CD4-positive, alpha-beta T cell treated with Interleukin-4 for 1 hour (primary cell): ENCODE results near the gene KIAA1755.

Source experiments
- DNase-seq, 2 donors: peaks; one replicate each; pipeline ENCODE4 v3.0.0-alpha.2; 2020 to 2022

KIAA1755 gene

DNA sequence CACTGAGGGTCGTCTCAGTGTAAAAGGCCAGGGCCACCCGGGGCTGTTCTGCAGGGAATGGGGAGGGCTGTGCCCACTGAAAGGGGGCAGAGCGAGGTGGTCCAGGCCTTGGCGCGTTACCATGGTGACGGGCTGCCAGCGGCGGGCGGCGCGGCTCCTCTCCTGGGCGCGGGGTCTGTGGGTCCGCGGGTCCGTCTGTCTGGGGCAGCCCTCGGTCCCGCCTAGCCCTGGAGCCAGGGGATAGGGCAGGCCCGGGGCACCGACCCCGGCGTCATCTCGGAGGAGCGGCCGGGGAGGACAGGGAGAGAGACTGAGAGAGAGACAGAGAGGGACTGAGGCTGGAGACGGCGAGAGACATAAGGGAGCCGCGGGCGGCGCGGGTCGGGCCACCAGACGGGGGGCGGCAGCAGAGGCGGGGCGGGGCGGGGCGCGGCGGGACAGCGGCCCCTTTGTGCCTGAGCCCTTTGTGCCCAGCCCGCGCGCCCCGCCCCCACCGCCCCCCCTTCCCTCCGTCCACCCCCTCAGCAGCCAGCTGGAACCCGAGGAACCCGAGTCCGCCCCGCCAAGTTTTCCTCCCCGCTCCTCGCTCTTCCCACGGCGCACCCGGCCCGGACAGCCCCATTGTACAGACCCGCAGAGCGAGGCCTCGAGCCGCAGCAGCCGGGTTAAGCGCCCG, at the start of gene KIAA1755:
KIAA1755 (minus strand) TSS at position 358 of the 676 bp plus-strand sequence; CDS start at position 123, 235 bp downstream.
- DNase-seq: no peak

GRCh38 chr20:38308447-38308846, 47.9 kb upstream of the KIAA1755 start:
- DNase-seq: no peak

GRCh38 chr20:38308047-38308438, 47.5 kb upstream of the KIAA1755 start:
- DNase-seq: no peak

- no peak for DNase-seq
Measured at GRCh38 chr20:38307371-38308046, 47.0 kb upstream of the KIAA1755 start.

GRCh38 chr20:38306379-38306778, 45.8 kb upstream of the KIAA1755 start:
- no peak for DNase-seq

GRCh38 chr20:38305541-38305940, 45.0 kb upstream of the KIAA1755 start:
- no peak for DNase-seq

DNA sequence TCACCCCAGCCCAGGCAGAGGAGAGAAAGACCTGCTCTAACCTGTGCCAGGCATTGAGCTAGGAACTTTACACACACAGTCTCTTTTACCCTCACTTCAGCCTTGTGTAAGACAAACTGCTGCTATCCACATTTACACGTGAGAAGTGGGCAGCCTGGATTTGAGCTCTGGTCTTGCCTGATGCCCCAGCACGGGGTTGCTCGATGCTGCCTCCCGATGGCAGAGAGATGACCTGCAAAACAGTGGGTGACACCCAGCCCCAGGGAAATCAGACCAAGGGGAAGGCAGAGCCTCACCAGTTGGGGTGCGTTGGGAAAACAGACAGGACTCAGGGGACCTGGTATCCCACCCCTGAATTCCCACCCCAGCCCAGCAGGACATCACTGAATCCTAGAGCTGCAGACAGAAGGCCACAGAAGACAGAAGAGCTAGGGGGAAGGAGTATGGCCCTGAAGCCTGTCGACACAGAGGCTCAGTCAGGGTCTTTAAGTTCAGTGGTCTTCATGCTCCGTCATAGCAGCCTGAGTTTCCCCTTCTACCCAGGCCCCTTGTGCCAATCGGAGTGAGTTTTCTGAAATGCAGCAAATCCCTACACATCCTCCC, 44.4 kb upstream of the KIAA1755 start:
- peak in 1 of 2 donors; percentile 52 for DNase-seq

DNA sequence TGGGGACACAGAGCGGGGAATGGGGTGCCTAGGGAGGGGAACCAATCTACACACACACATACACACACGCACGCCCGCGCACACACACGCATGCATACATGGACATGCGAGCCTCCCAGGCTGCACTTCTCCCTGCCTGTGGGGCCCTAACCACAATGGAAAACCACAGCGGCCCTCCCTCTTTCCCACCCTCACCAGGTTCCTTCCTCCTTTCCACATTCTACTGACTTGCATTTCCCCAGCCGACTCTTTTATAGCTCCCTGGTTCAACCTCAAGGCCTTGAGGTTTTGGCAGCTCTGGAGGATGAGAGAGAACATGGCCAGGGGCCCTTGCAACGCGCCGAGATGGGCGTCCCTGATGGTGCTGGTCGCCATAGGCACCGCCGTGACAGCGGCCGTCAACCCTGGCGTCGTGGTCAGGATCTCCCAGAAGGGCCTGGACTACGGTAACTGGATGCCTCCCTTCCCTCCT, 43.4 kb upstream of the KIAA1755 start, which contains the start of gene BPI:
BPI (plus strand) TSS at position 249 of the 472 bp plus-strand sequence; CDS start at position 317, 68 bp downstream.
- DNase-seq: peak in 1 of 2 donors; percentile 54

- DNase-seq: no peak
Measured at GRCh38 chr20:38302786-38303185, 42.3 kb upstream of the KIAA1755 start.

GRCh38 chr20:38301309-38301708, 40.8 kb upstream of the KIAA1755 start:
- no peak for DNase-seq

DNA sequence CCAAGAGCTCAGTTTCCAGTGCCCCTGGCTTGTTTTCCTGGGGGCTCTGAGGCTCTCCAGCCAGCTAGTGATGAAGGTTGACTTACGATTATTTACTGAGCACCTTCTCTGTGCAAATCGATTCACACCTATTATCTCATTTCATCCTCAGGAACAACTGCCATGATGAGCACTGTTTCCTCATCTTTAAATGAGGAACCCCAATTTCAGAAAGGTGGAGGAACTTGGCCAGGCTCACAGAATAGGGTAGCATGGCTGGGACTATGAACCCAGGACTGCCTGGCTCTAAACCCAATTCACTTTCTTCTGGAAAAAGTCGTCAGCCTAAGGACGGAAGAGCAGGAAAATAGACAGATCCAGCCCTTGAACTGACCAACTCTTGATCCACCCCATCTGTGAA, 39.9 kb upstream of the KIAA1755 start:
- no peak for DNase-seq

DNA sequence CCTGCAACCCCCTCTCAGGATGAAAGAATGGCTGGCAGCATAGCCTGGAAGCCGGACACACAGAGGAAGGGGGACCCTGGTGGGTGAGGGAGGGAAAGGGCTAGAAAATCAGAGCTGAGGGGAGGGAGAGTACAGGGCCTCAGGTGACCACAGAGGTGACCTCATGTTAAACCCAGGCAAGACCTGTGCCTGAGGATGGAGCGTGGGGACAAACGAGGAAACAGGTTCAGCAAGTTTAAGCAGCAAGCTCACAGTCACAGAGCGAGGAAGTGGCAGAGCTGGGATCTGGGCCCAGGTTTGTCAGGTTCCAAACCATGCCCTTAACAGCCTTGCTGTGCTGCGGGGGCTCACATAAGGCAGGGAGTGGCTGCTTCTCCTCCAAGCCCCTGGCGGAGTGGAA, 39.4 kb upstream of the KIAA1755 start:
- no peak for DNase-seq

DNA sequence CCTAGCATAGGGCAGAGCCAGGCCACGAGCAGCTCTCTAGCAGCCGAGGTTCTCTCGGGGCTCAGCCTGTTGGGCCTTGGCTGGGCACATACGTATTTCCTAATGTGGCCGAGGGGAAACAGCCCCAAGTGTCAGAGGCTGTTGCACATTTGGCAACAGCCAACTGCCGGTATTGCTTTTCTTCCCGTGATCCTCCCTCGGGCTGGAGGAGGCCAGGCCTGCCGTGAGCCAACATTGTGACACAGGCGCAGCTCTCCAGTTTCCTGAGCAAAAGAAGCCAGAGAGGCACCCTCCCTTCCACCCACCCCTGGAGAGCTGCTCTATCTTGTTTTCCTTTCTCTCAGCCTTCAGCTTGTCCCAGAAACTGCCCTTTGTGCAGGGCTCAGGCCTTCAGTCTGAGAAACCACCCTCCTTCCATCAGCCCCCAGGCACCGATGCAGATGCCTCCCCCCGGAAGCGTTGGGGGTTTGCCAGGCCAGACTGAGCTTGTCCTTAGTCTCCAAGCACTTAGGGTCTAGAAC, 38.3 kb upstream of the KIAA1755 start:
- peak in 1 of 2 donors; percentile 43 for DNase-seq

DNA sequence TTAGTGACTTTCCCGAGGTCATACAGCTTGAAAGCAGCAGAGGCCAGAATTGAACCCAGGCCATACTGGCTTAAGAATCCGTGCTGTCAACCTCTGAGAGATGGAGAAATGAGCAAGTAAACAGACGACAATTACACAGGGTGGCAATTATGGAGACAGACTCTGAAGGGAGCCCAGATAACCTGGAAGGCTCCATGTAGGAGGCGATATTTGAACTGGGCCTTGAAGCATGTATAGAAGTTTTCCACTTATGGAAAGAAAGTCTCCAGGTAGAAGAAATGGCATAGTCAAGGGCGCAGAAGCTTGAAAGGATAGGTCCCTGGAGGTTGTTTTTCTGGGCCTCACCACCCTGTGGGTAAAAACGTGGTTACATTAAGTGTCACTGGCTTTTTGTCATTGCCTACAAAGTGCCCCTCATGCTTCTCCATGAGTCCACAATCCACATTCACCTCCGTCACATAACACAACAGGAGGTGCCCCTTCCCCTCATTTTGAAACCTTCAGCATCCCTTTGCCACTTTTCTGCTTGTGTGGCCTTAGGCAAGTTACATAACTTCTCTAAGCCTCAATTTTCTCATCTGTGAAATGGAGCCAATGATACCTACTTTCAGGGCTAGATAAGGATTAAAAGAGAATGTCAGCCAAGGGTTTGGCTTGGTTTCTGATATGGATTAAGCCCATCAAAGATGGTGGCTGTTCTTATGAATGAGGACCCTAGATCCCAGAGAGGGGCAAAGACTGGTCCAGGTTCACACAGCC, 37.6 kb upstream of the KIAA1755 start:
- no peak for DNase-seq

GRCh38 chr20:38296433-38296832, 35.9 kb upstream of the KIAA1755 start:
- no peak for DNase-seq

- DNase-seq: no peak
Measured at GRCh38 chr20:38295811-38296210, 35.3 kb upstream of the KIAA1755 start.

GRCh38 chr20:38294076-38294591, 33.6 kb upstream of the KIAA1755 start:
- no peak for DNase-seq

GRCh38 chr20:38293491-38294065, 33.0 kb upstream of the KIAA1755 start:
- DNase-seq: no peak

DNA sequence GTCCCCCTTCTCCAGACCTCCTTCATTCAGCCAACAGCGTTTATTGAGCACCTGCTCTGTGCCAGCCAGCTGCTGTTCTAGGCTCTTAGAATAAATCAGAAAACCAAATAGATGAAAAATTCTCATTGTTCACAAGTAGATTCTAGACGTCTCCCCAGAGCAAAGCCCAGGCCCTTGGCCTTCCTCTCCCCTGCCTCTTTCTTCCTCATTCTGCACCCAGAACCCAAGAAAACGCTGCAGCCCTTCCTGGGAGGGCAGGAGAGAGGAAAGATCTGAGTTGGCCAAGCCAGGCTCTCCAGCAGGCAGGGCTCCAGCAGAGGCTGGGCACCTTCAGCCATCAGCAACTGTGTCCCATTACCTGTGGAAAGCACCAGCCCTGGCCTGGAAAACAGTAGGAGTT, 31.4 kb upstream of the KIAA1755 start:
- DNase-seq: no peak

GRCh38 chr20:38290829-38291814, 30.6 kb upstream of the KIAA1755 start:
- no peak for DNase-seq
